ENCODE results near the gene EEF2K.

EEF2K gene

GRCh38 chr16:22206013-22206841 lies at the start of gene EEF2K:
Gene EEF2K (plus strand): TSS chr16:22206278. CDS start chr16:22225730, 19,452 bp downstream.
- Histone ChIP-seq H3K9ac (ENCODE audit: insufficient read length, low read depth) (peak within 1 kb of the TSS; percentile 97), H3K4me1 (ENCODE audit: insufficient read depth, insufficient read length) (peaks cover 7% of the 10 kb centered on the region), H3K36me3 (ENCODE audit: insufficient read depth, insufficient read length, low read length) (peaks cover 16% of the 10 kb centered on the region), H3K9me3 (ENCODE audit: insufficient read depth, low read length) (peaks cover 8% of the 10 kb centered on the region; the same call in 1 of the 2 replicates), H3K27me3 (ENCODE audit: insufficient read depth, insufficient read length) (no peaks in the 10 kb centered on the region), H3K4me3 (ENCODE audit: insufficient read length, low read depth) (peak within 1 kb of the TSS; percentile 78)
- TF ChIP-seq YY1 (IDR thresholded peaks at IDR 0.05; ENCODE audit: insufficient read depth, insufficient read length), result no peak
- no peak for TF ChIP-seq ZNF274 (IDR thresholded peaks at IDR 0.05; ENCODE audit: low read depth, low read length)
- no peak for TF ChIP-seq SUZ12 (IDR thresholded peaks at IDR 0.05; ENCODE audit: extremely low read depth, insufficient read depth, insufficient read length)
- DNase-seq (ENCODE audit: low read depth, low spot score), result peak; percentile 95

- no peak overlapping the region for H3K9ac ChIP-seq (ENCODE audit: insufficient read length, low read depth)
- TF ChIP-seq SUZ12 (IDR thresholded peaks at IDR 0.05; ENCODE audit: extremely low read depth, insufficient read depth, insufficient read length) (no peak), ZNF274 (IDR thresholded peaks at IDR 0.05; ENCODE audit: low read depth, low read length) (no peak), YY1 (IDR thresholded peaks at IDR 0.05; ENCODE audit: insufficient read depth, insufficient read length) (no peak)
- peaks cover 1% of the 10 kb centered on the region; the same call in 1 of the 2 replicates for H3K9me3 ChIP-seq (ENCODE audit: insufficient read depth, low read length)
- H3K4me1 ChIP-seq (ENCODE audit: insufficient read depth, insufficient read length), result peaks cover 1% of the 10 kb centered on the region
- H3K36me3 ChIP-seq (ENCODE audit: insufficient read depth, insufficient read length, low read length), result no peaks in the 10 kb centered on the region
- peaks cover 49% of the 10 kb centered on the region for H3K27me3 ChIP-seq (ENCODE audit: insufficient read depth, insufficient read length)
- no peak for DNase-seq (ENCODE audit: low read depth, low spot score)
- no peak overlapping the region for H3K4me3 ChIP-seq (ENCODE audit: insufficient read length, low read depth)
Observed at GRCh38 chr16:22161401-22161800, 44.7 kb upstream of the EEF2K start.

GRCh38 chr16:22161999-22162655 lies 44.0 kb upstream of the EEF2K start, which contains the start of gene SDR42E2:
Gene SDR42E2 (plus strand): TSS chr16:22162506. CDS start chr16:22165583, 3,077 bp downstream.
- Histone ChIP-seq H3K4me3 (ENCODE audit: insufficient read length, low read depth) (peak within 1 kb of the TSS; percentile 48), H3K27me3 (ENCODE audit: insufficient read depth, insufficient read length) (peaks cover 49% of the 10 kb centered on the region), H3K9ac (ENCODE audit: insufficient read length, low read depth) (no peak within 1 kb of the TSS), H3K36me3 (ENCODE audit: insufficient read depth, insufficient read length, low read length) (no peaks in the 10 kb centered on the region), H3K4me1 (ENCODE audit: insufficient read depth, insufficient read length) (no peaks in the 10 kb centered on the region), H3K9me3 (ENCODE audit: insufficient read depth, low read length) (peaks cover 8% of the 10 kb centered on the region; the same call in 1 of the 2 replicates)
- DNase-seq (ENCODE audit: low read depth, low spot score), result no peak
- TF ChIP-seq YY1 (IDR thresholded peaks at IDR 0.05; ENCODE audit: insufficient read depth, insufficient read length), result no peak
- TF ChIP-seq SUZ12 (IDR thresholded peaks at IDR 0.05; ENCODE audit: extremely low read depth, insufficient read depth, insufficient read length), result no peak
- TF ChIP-seq ZNF274 (IDR thresholded peaks at IDR 0.05; ENCODE audit: low read depth, low read length), result no peak

- H3K4me1 ChIP-seq (ENCODE audit: insufficient read depth, insufficient read length), result no peaks in the 10 kb centered on the region
- peaks cover 49% of the 10 kb centered on the region for H3K27me3 ChIP-seq (ENCODE audit: insufficient read depth, insufficient read length)
- H3K9ac ChIP-seq (ENCODE audit: insufficient read length, low read depth), result no peak overlapping the region
- peaks cover 8% of the 10 kb centered on the region; the same call in 1 of the 2 replicates for H3K9me3 ChIP-seq (ENCODE audit: insufficient read depth, low read length)
- no peaks in the 10 kb centered on the region for H3K36me3 ChIP-seq (ENCODE audit: insufficient read depth, insufficient read length, low read length)
- DNase-seq (ENCODE audit: low read depth, low spot score), result no peak
- TF ChIP-seq SUZ12 (IDR thresholded peaks at IDR 0.05; ENCODE audit: extremely low read depth, insufficient read depth, insufficient read length) (no peak), ZNF274 (IDR thresholded peaks at IDR 0.05; ENCODE audit: low read depth, low read length) (no peak), YY1 (IDR thresholded peaks at IDR 0.05; ENCODE audit: insufficient read depth, insufficient read length) (no peak)
- peak overlapping the region; percentile 48 for H3K4me3 ChIP-seq (ENCODE audit: insufficient read length, low read depth)
Observed at GRCh38 chr16:22162656-22163009, 43.4 kb upstream of the EEF2K start.

- Histone ChIP-seq H3K4me3 (ENCODE audit: insufficient read length, low read depth) (no peak overlapping the region), H3K36me3 (ENCODE audit: insufficient read depth, insufficient read length, low read length) (no peaks in the 10 kb centered on the region), H3K9ac (ENCODE audit: insufficient read length, low read depth) (no peak overlapping the region), H3K4me1 (ENCODE audit: insufficient read depth, insufficient read length) (no peaks in the 10 kb centered on the region), H3K27me3 (ENCODE audit: insufficient read depth, insufficient read length) (peaks cover 49% of the 10 kb centered on the region), H3K9me3 (ENCODE audit: insufficient read depth, low read length) (peaks cover 8% of the 10 kb centered on the region; the same call in 1 of the 2 replicates)
- TF ChIP-seq ZNF274 (IDR thresholded peaks at IDR 0.05; ENCODE audit: low read depth, low read length) (no peak), SUZ12 (IDR thresholded peaks at IDR 0.05; ENCODE audit: extremely low read depth, insufficient read depth, insufficient read length) (no peak), YY1 (IDR thresholded peaks at IDR 0.05; ENCODE audit: insufficient read depth, insufficient read length) (no peak)
- DNase-seq (ENCODE audit: low read depth, low spot score), result no peak
Observed at GRCh38 chr16:22163806-22164205, 42.3 kb upstream of the EEF2K start.

- H3K9ac ChIP-seq (ENCODE audit: insufficient read length, low read depth), result no peak overlapping the region
- H3K36me3 ChIP-seq (ENCODE audit: insufficient read depth, insufficient read length, low read length), result no peaks in the 10 kb centered on the region
- TF ChIP-seq ZNF274 (IDR thresholded peaks at IDR 0.05; ENCODE audit: low read depth, low read length) (no peak), YY1 (IDR thresholded peaks at IDR 0.05; ENCODE audit: insufficient read depth, insufficient read length) (no peak), SUZ12 (IDR thresholded peaks at IDR 0.05; ENCODE audit: extremely low read depth, insufficient read depth, insufficient read length) (no peak)
- peaks cover 49% of the 10 kb centered on the region for H3K27me3 ChIP-seq (ENCODE audit: insufficient read depth, insufficient read length)
- H3K4me1 ChIP-seq (ENCODE audit: insufficient read depth, insufficient read length), result no peaks in the 10 kb centered on the region
- H3K4me3 ChIP-seq (ENCODE audit: insufficient read length, low read depth), result no peak overlapping the region
- no peak for DNase-seq (ENCODE audit: low read depth, low spot score)
- peaks cover 8% of the 10 kb centered on the region; the same call in 1 of the 2 replicates for H3K9me3 ChIP-seq (ENCODE audit: insufficient read depth, low read length)
Observed at GRCh38 chr16:22164482-22164881, 41.6 kb upstream of the EEF2K start.

Data from NT2/D1 (cell line).